22Rv1 (cell line): ENCODE data around the gene KDM4B.

ENCODE experiments used
- CTCF ChIP-seq: fragments of 450-650 bp; IDR thresholded peaks from 2 replicates; pipeline ENCODE4 v1.5.1; 2017; ENCODE audit warnings: mild to moderate bottlenecking
- ZFX ChIP-seq: fragments of 450-650 bp; IDR thresholded peaks from 2 replicates; pipeline ENCODE4 v1.6.1; 2017; ENCODE audit warnings: antibody characterized with exemption, borderline replicate concordance

GRCh38 chr19:5128251-5128935, 159.5 kb downstream of the KDM4B start:
- TF ChIP-seq CTCF (no peak), ZFX (no peak)
